ENCODE results near the gene MTFR1L. TPM values are rescaled to one million over a fixed set of nuclear protein-coding genes. Genes with fewer than 3 reads are reported as not detected.

MTFR1L gene
- total RNA-seq, 1 donor from 2014 or later, result 44.6 TPM

DNA sequence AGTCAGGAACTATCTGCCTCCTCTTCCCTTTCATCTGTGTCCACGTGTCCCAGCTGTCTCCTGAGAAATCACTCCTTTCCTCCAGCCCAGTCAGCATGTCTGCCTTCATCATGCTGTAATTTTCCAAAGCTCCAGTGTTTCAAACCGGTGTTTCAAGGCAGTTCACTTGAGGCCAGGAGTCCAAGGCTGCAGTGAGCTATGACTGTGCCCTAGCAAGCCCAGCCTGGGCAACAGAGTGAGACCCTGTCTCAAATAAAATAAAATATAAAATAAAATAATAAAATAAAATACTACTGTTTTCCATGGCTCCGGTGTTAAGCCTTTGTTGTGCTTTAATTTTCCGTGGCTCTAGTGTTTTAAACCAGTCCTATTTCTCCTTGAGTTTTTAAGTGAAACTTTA is 27.6 kb upstream of the MTFR1L start:
- Mint-ChIP-seq H3K4me1 (ENCODE audit: low read depth, unreplicated experiment) (peaks cover 16% of the 10 kb centered on the region), H3K27me3 (ENCODE audit: low read depth, unreplicated experiment) (peaks cover 34% of the 10 kb centered on the region), H3K36me3 (ENCODE audit: low read depth, unreplicated experiment) (peaks cover 2% of the 10 kb centered on the region), H3K4me3 (ENCODE audit: unreplicated experiment) (no peak overlapping the region), H3K27ac (ENCODE audit: unreplicated experiment) (no peak overlapping the region), H3K9me3 (ENCODE audit: unreplicated experiment) (peaks cover 1% of the 10 kb centered on the region)
- H3K27me3 ChIP-seq (ENCODE audit: insufficient read depth, low read length), result no peaks in the 10 kb centered on the region
- no peaks in the 10 kb centered on the region for H3K79me2 ChIP-seq (ENCODE audit: insufficient read depth, low read length)
- no peaks in the 10 kb centered on the region for H4K20me1 ChIP-seq (ENCODE audit: insufficient read depth, low read length)
- no peak overlapping the region for H3K9ac ChIP-seq (ENCODE audit: low read length)
- peaks cover 5% of the 10 kb centered on the region for H3K4me1 ChIP-seq (ENCODE audit: insufficient read depth, low read length)
- no peaks in the 10 kb centered on the region for H3K36me3 ChIP-seq (ENCODE audit: insufficient read depth, low read length)
- no peak overlapping the region for H2AFZ ChIP-seq (ENCODE audit: low read depth, low read length)
- TF ChIP-seq EZH2 (IDR thresholded peaks at IDR 0.05; ENCODE audit: insufficient read depth, low read length), result no peak
- no peak for TF ChIP-seq CTCF (IDR thresholded peaks at IDR 0.05; ENCODE audit: insufficient read depth, low read depth, low read length)
- no peak for DNase-seq (ENCODE audit: low read depth)
- H3K4me2 ChIP-seq (ENCODE audit: low read length), result no peak overlapping the region
- H3K27ac ChIP-seq (ENCODE audit: low read depth, low read length), result no peak overlapping the region
- no peak overlapping the region for H3K4me3 ChIP-seq (ENCODE audit: insufficient read depth, low read depth, low read length)
- no peak for FAIRE-seq
- H3K9me3 ChIP-seq (ENCODE audit: insufficient read depth, low read depth, low read length), result no peaks in the 10 kb centered on the region

DNA sequence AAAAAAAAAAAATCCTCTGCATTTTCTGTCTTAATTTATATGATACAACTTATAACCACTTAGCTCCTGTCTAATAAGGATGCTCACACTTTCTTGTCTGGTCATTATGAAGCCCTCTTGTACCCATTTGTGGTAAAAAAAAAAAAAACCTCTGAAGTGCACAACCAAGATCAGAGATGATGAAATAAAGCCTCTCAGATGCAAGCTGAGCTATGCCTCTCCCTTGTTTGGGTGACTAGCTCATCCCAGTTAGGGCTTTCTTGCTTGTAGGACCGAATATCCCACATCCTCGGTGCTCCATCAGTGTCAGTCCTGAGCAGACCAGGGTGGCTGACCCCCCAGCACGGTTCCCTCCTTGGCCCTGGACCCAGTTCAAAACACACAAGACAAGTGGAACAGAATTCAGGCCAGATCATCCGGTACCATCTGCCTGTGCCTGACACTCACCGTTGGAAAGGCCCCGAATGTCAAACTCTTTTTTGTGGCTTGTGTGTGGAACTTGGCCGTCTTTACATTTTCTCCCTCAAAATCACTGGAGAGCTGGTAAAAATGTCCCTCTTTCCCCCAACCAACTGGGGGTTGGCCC is 26.1 kb upstream of the MTFR1L start:
- Histone ChIP-seq H3K9ac (ENCODE audit: low read length) (no peak overlapping the region), H4K20me1 (ENCODE audit: insufficient read depth, low read length) (no peaks in the 10 kb centered on the region), H3K27ac (ENCODE audit: low read depth, low read length) (no peak overlapping the region), H3K9me3 (ENCODE audit: insufficient read depth, low read depth, low read length) (no peaks in the 10 kb centered on the region), H3K4me1 (ENCODE audit: insufficient read depth, low read length) (no peaks in the 10 kb centered on the region), H3K4me2 (ENCODE audit: low read length) (no peak overlapping the region), H3K36me3 (ENCODE audit: insufficient read depth, low read length) (no peaks in the 10 kb centered on the region), H2AFZ (ENCODE audit: low read depth, low read length) (no peak overlapping the region), H3K79me2 (ENCODE audit: insufficient read depth, low read length) (no peaks in the 10 kb centered on the region), H3K27me3 (ENCODE audit: insufficient read depth, low read length) (no peaks in the 10 kb centered on the region), H3K4me3 (ENCODE audit: insufficient read depth, low read depth, low read length) (no peak overlapping the region)
- H3K36me3 Mint-ChIP-seq (ENCODE audit: low read depth, unreplicated experiment), result peaks cover 2% of the 10 kb centered on the region
- FAIRE-seq (no peak), DNase-seq (ENCODE audit: low read depth) (no peak)
- H3K4me3 Mint-ChIP-seq (ENCODE audit: unreplicated experiment), result no peak overlapping the region
- H3K9me3 Mint-ChIP-seq (ENCODE audit: unreplicated experiment), result peaks cover 1% of the 10 kb centered on the region
- H3K27me3 Mint-ChIP-seq (ENCODE audit: low read depth, unreplicated experiment), result peaks cover 32% of the 10 kb centered on the region
- no peak for TF ChIP-seq EZH2 (IDR thresholded peaks at IDR 0.05; ENCODE audit: insufficient read depth, low read length)
- no peak for TF ChIP-seq CTCF (IDR thresholded peaks at IDR 0.05; ENCODE audit: insufficient read depth, low read depth, low read length)
- peaks cover 13% of the 10 kb centered on the region for H3K4me1 Mint-ChIP-seq (ENCODE audit: low read depth, unreplicated experiment)
- no peak overlapping the region for H3K27ac Mint-ChIP-seq (ENCODE audit: unreplicated experiment)

DNA sequence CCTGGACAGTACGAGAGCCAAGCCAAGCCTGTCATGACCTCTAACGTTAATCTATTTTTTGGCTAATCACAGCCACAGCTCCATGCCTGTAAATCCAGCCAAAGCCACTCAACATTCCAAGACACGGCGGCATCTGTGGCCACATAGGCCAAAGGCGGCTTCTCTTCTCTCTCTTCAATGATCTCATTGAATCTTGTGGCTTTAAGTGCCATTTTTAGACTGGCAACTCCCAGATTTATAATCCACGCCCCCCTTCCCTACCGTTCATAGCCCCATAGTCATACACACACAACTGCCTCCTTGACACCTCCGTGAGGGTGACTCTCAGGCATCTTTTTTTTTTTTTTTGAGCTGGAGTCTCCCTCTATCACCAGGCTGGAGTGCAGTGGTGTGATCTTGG is 25.4 kb upstream of the MTFR1L start:
- TF ChIP-seq CTCF (IDR thresholded peaks at IDR 0.05; ENCODE audit: insufficient read depth, low read depth, low read length) (no peak), EZH2 (IDR thresholded peaks at IDR 0.05; ENCODE audit: insufficient read depth, low read length) (no peak)
- Histone ChIP-seq H3K79me2 (ENCODE audit: insufficient read depth, low read length) (no peaks in the 10 kb centered on the region), H3K9ac (ENCODE audit: low read length) (no peak overlapping the region), H3K36me3 (ENCODE audit: insufficient read depth, low read length) (no peaks in the 10 kb centered on the region), H4K20me1 (ENCODE audit: insufficient read depth, low read length) (no peaks in the 10 kb centered on the region), H3K27ac (ENCODE audit: low read depth, low read length) (no peak overlapping the region), H3K27me3 (ENCODE audit: insufficient read depth, low read length) (no peaks in the 10 kb centered on the region), H2AFZ (ENCODE audit: low read depth, low read length) (no peak overlapping the region), H3K4me3 (ENCODE audit: insufficient read depth, low read depth, low read length) (no peak overlapping the region), H3K4me2 (ENCODE audit: low read length) (no peak overlapping the region), H3K9me3 (ENCODE audit: insufficient read depth, low read depth, low read length) (no peaks in the 10 kb centered on the region), H3K4me1 (ENCODE audit: insufficient read depth, low read length) (no peaks in the 10 kb centered on the region)
- DNase-seq (ENCODE audit: low read depth), result peak; percentile 48
- Mint-ChIP-seq H3K36me3 (ENCODE audit: low read depth, unreplicated experiment) (peaks cover 2% of the 10 kb centered on the region), H3K4me3 (ENCODE audit: unreplicated experiment) (no peak overlapping the region), H3K9me3 (ENCODE audit: unreplicated experiment) (peaks cover 1% of the 10 kb centered on the region), H3K27ac (ENCODE audit: unreplicated experiment) (no peak overlapping the region), H3K27me3 (ENCODE audit: low read depth, unreplicated experiment) (peaks cover 32% of the 10 kb centered on the region), H3K4me1 (ENCODE audit: low read depth, unreplicated experiment) (peaks cover 13% of the 10 kb centered on the region)
- no peak for FAIRE-seq
